Psoas muscle (tissue), 8 donors: ENCODE measurements around the gene ARHGAP22. TPM values are rescaled to one million over a fixed set of nuclear protein-coding genes. Genes with fewer than 3 reads are reported as not detected.

Experiments
- ATAC-seq, 4 donors: fragments of 200-7000 bp; cut with Tn5 transposase; one replicate each; pipeline ENCODE4 v1.9.1; 2020; ENCODE audit warnings: moderate library complexity in 3 of 4, mild to moderate bottlenecking in 2 of 4
- DNase-seq, 2 donors: peaks; one replicate each; pipeline ENCODE4 v3.0.0-alpha.2; 2020
- H3K27ac ChIP-seq: fragments of 200-600 bp; one replicate; pipeline ENCODE4 v1.8.0; 2022
- H3K27me3 ChIP-seq, 3 donors: fragments of 200-600 bp in 1 of 3; one replicate each; pipeline versions ENCODE4 v1.6.1 to v1.8.0; 2013 to 2022; ENCODE audit warnings: low read length in 2 of 3, mild to moderate bottlenecking in 2 of 3, moderate library complexity in 1 of 3; ENCODE audit not compliant: insufficient read depth in 3 of 3
- H3K36me3 ChIP-seq, 2 donors: fragments of 200-600 bp in 1 of 2; one replicate each; pipeline versions ENCODE4 v1.6.1 to v1.8.0; 2013 to 2022; ENCODE audit warnings: low read depth in 1 of 2, mild to moderate bottlenecking in 1 of 2, moderate library complexity in 1 of 2; ENCODE audit not compliant: insufficient read depth in 1 of 2
- H3K4me1 ChIP-seq: fragments of 200-600 bp; one replicate; pipeline ENCODE4 v1.8.0; 2022
- H3K4me3 ChIP-seq: fragments of 200-600 bp; one replicate; pipeline ENCODE4 v1.8.0; 2022; ENCODE audit warnings: mild to moderate bottlenecking
- H3K9me3 ChIP-seq: fragments of 200-600 bp; one replicate; pipeline ENCODE4 v1.8.0; 2022
- CTCF ChIP-seq: fragments of 200-600 bp; IDR thresholded peaks from one replicate; pipeline ENCODE4 v1.8.0; 2022; ENCODE audit warnings: antibody characterized with exemption
- WGBS, 3 donors: extraction: QIAGEN DNeasy Blood & Tissue Kit; methylation state at CpG; one replicate each; pipeline versions ENCODE4 v1.1.6 to v1.1.7; 2013; 5-methylcytosine and 5-hydroxymethylcytosine counted together
- intact Hi-C, 2 donors: fragments of 100-400 bp; cut with DNase I; formaldehyde crosslinking; loops; one replicate each; pipeline versions ENCODE4 v1.11.0 to v1.14.2; 2022
- polyA plus RNA-seq, 3 donors: library from polyadenylated mRNA; stranded (reverse); fragments of 200-250 nt; gene quantifications; one replicate each; pipeline ENCODE4 v1.2.3, GENCODE V29; 2013
- total RNA-seq, 4 donors: library from RNA; stranded (reverse); fragmentation: NEBNext Ultra II Directional in 2 of 4; extraction: Animal tissue kit (Norgen Biotek cat#: 25700) in 2 of 4; gene quantifications; one replicate each; pipeline versions ENCODE4 v1.2.1 to v1.2.4, GENCODE V29; 2021 to 2023
- donor health status: healthy with polysubstance abuse.
- donor health status: DM: no; HTN: no; CAD: no; lungs with moderate emphysema.
- donor health status: Bipolar disorder and iron deficiency.
- donor health status: healthy.
- donor health status: DM: yes; HTN: yes; CAD: no.
- donor health status: DM: no; HTN: no; CAD: no.
- donor health status: DM: no; HTN: no; CAD: no.
- donor health status: DM: yes; HTN: yes; CAD: no.

The ARHGAP22 gene
- total and polyA plus RNA-seq, 7 donors, result 0.46 to 2.9 (median 1.6) TPM

- Histone ChIP-seq H3K36me3 (no peaks in the 10 kb centered on the region), H3K27me3 (peaks cover 0 to 3% (median 0%) of the 10 kb centered on the region in 3 donors), H3K4me3 (peak overlapping the region; percentile 35), H3K9me3 (no peaks in the 10 kb centered on the region), H3K27ac (no peak overlapping the region), H3K4me1 (peaks cover 14% of the 10 kb centered on the region)
- WGBS, 3 donors, result 13 to 33% (median 22%) methylated on average over 24 to 42 of the region's 42 CpGs
- intact Hi-C loops, result no loop called here
- ATAC-seq (peak in 2 of 4 donors; percentile 16 to 30), DNase-seq (no peak)
- no peak for TF ChIP-seq CTCF
These were observed 138.9 kb downstream of the ARHGAP22 start for GRCh38 chr10:48465860-48466521.

- Histone ChIP-seq H3K27ac (no peak overlapping the region), H3K4me3 (peak overlapping the region; percentile 35), H3K36me3 (no peaks in the 10 kb centered on the region), H3K27me3 (peaks cover 0 to 3% (median 0%) of the 10 kb centered on the region in 3 donors), H3K9me3 (no peaks in the 10 kb centered on the region), H3K4me1 (peaks cover 14% of the 10 kb centered on the region)
- 20 to 33% (median 21%) methylated on average over 23 to 27 of the region's 27 CpGs for WGBS, 3 donors
- intact Hi-C loops, result no loop called here
- peak; percentile 51 to 80 (median 76) for ATAC-seq
- DNase-seq, result no peak
- no peak for TF ChIP-seq CTCF
These were observed 139.8 kb downstream of the ARHGAP22 start for GRCh38 chr10:48464871-48465736.

- no peak overlapping the region for H3K27ac ChIP-seq
- peaks cover 0 to 3% (median 0%) of the 10 kb centered on the region in 3 donors for H3K27me3 ChIP-seq
- no peaks in the 10 kb centered on the region for H3K36me3 ChIP-seq
- no peaks in the 10 kb centered on the region for H3K9me3 ChIP-seq
- 84 to 88% (median 85%) methylated on average over 9 of the region's 9 CpGs for WGBS, 3 donors
- ATAC-seq (no peak), DNase-seq (no peak)
- H3K4me3 ChIP-seq, result no peak overlapping the region
- intact Hi-C loops, result no loop called here
- TF ChIP-seq CTCF, result no peak
- peaks cover 14% of the 10 kb centered on the region for H3K4me1 ChIP-seq
These were observed 140.6 kb downstream of the ARHGAP22 start for GRCh38 chr10:48464121-48464870.

GRCh38 chr10:48463318-48464003 is 141.4 kb downstream of the ARHGAP22 start:
- TF ChIP-seq CTCF, result no peak
- Histone ChIP-seq H3K9me3 (no peaks in the 10 kb centered on the region), H3K36me3 (no peaks in the 10 kb centered on the region), H3K27ac (no peak overlapping the region), H3K27me3 (peaks cover 0 to 3% (median 0%) of the 10 kb centered on the region in 3 donors), H3K4me3 (no peak overlapping the region), H3K4me1 (peaks cover 14% of the 10 kb centered on the region)
- no peak for DNase-seq
- 58 to 80% (median 64%) methylated on average over 8 of the region's 8 CpGs for WGBS, 3 donors
- peak in 1 of 4 donors; percentile 59 for ATAC-seq
- intact Hi-C loops, result no loop called here
